K562 (cell line): ENCODE measurements around the gene PHETA2. TPM values are rescaled to one million over a fixed set of nuclear protein-coding genes. Genes with fewer than 3 reads are reported as not detected.

Source experiments
- ATAC-seq: fragments of 200-7000 bp; cut with Tn5 transposase; 3 replicates; pipeline ENCODE4 v1.9.1; 2020; ENCODE audit warnings: moderate library complexity
- BruUV-seq: library from RNA; stranded (reverse); fragments of 400-500 nt; replicated peaks from 2 replicates; lab custom pipeline; 2021; lab: Mats Ljungman, UMichigan
- CTCF ChIA-PET: fragments of 300-600 bp; formaldehyde crosslinking; extraction: SDS; loops from one replicate; lab custom pipeline; 2021; ENCODE audit warnings: low intra/inter-chr PET ratio; lab: Yijun Ruan, JAX
- POLR2A ChIA-PET: fragments of 300-600, 350-650 bp; sonication (Branson Sonifier 250); formaldehyde crosslinking; extraction: SDS; loops from one replicate; lab custom pipeline; 2021; ENCODE audit warnings: antibody characterized with exemption, inconsistent platforms; lab: Yijun Ruan, JAX
- DNase-seq, 4 experiments: peaks; one replicate each; pipeline versions ENCODE4 v3.0.0 to v3.0.0-alpha.2; 2011 to 2018; ENCODE audit warnings: low spot score in 3 of 4, mixed read lengths in 3 of 4; ENCODE audit errors: extremely low read depth in 1 of 4
- FAIRE-seq: peaks from 2 replicates; lab custom pipeline; 2011; peaks lifted over from hg19 to GRCh38; lab: Jason Lieb, UNC
- H2AFZ ChIP-seq: 2 replicates; pipeline ENCODE4 v1.6.0; 2011; ENCODE audit warnings: low read depth, low read length, control low read depth, inconsistent platforms
- H3K27ac ChIP-seq: fragments of 200-600 bp; 3 replicates; pipeline ENCODE4 v1.8.0; 2011; ENCODE audit warnings: low read depth, mild to moderate bottlenecking, control low read depth, inconsistent platforms, low read length, moderate library complexity, mixed read lengths; ENCODE audit errors: extremely low read depth
- H3K27me3 ChIP-seq, 2 experiments: fragments of 300-600 bp in 1 of 2; 2 replicates in 1 of 2; 3 replicates in 1 of 2; pipeline versions ENCODE4 v1.6.0 to v1.8.0; 2011; ENCODE audit warnings: inconsistent platforms in 2 of 2, low read length in 2 of 2, mild to moderate bottlenecking in 1 of 2, mixed read lengths in 1 of 2, moderate library complexity in 1 of 2; ENCODE audit not compliant: control insufficient read depth in 2 of 2, insufficient read depth in 2 of 2
- H3K36me3 ChIP-seq: fragments of 300-600 bp; 3 replicates; pipeline ENCODE4 v1.8.0; 2011; ENCODE audit warnings: mild to moderate bottlenecking, low read length, inconsistent platforms; ENCODE audit not compliant: control insufficient read depth, insufficient read depth
- H3K4me1 ChIP-seq, 2 experiments: fragments of 200-600 bp in 1 of 2; replicated peaks in 1 of 2; 2 replicates in 1 of 2; 3 replicates in 1 of 2; pipeline versions ENCODE4 v1.5.1 to v1.8.0; 2011; ENCODE audit warnings: inconsistent platforms in 2 of 2, low read length in 2 of 2, mild to moderate bottlenecking in 1 of 2, mixed read lengths in 1 of 2, moderate library complexity in 1 of 2; ENCODE audit not compliant: control insufficient read depth in 2 of 2, insufficient read depth in 2 of 2
- H3K4me2 ChIP-seq: 2 replicates; pipeline ENCODE4 v1.6.1; 2011; ENCODE audit warnings: low read length, control low read depth, inconsistent platforms, mixed read lengths; ENCODE audit not compliant: insufficient read depth
- H3K4me3 ChIP-seq: fragments of 200-600 bp; sonication (generic), shearing (Covaris generic); 2 replicates; pipeline ENCODE4 v1.5.1; 2016; ENCODE audit warnings: control low read depth, inconsistent platforms
- H3K79me2 ChIP-seq: fragments of 200-600 bp; 3 replicates; pipeline ENCODE4 v1.8.0; 2011; ENCODE audit warnings: low read length, inconsistent platforms; ENCODE audit not compliant: control insufficient read depth, insufficient read depth
- H3K9ac ChIP-seq, 2 experiments: 2 replicates each; pipeline versions ENCODE4 v1.6.0 to v1.6.1; 2011; ENCODE audit warnings: low read depth in 2 of 2, low read length in 2 of 2, control low read depth in 1 of 2, inconsistent platforms in 1 of 2, mild to moderate bottlenecking in 1 of 2, mixed read lengths in 1 of 2; ENCODE audit not compliant: insufficient read depth in 1 of 2
- H3K9me1 ChIP-seq: one replicate; pipeline ENCODE4 v1.6.0; 2011; ENCODE audit warnings: inconsistent platforms, mild to moderate bottlenecking, low read length, moderate library complexity; ENCODE audit not compliant: control insufficient read depth, insufficient read depth
- H3K9me3 ChIP-seq: replicated peaks from 2 replicates; pipeline ENCODE4 v1.5.1; 2011; ENCODE audit warnings: low read depth, low read length, inconsistent platforms; ENCODE audit not compliant: control insufficient read depth, insufficient read depth
- H4K20me1 ChIP-seq: replicated peaks from 2 replicates; pipeline ENCODE4 v1.6.1; 2011; ENCODE audit warnings: low read length, inconsistent platforms, mixed read lengths; ENCODE audit not compliant: control insufficient read depth, insufficient read depth
- CBX1 ChIP-seq: sonication (generic); IDR thresholded peaks from 2 replicates; pipeline ENCODE4 v1.6.1; 2016; ENCODE audit warnings: antibody characterized with exemption, low read depth, mild to moderate bottlenecking
- HDAC2 ChIP-seq: fragments of 450-650 bp; IDR thresholded peaks from 2 replicates; pipeline ENCODE4 v1.6.1; 2016; ENCODE audit warnings: mild to moderate bottlenecking
- KLF1 ChIP-seq: fragments of 450-650 bp; IDR thresholded peaks from 2 replicates; pipeline ENCODE4 v1.6.1; 2016; ENCODE audit warnings: missing genetic modification characterization, missing compliant biosample characterization
- MBD1 ChIP-seq: fragments of 250-450 bp; sonication (Bioruptor Pico); IDR thresholded peaks from 2 replicates; pipeline ENCODE4 v1.8.0; 2022; ENCODE audit warnings: inconsistent platforms
- THAP12 ChIP-seq: fragments of 250-450 bp; sonication (Bioruptor Pico); IDR thresholded peaks from 2 replicates; pipeline ENCODE4 v1.9.0; 2021; ENCODE audit warnings: mild to moderate bottlenecking, inconsistent platforms
- ZFP36 ChIP-seq: fragments of 150-350 bp; IDR thresholded peaks from 2 replicates; pipeline ENCODE4 v1.6.1; 2018; ENCODE audit warnings: low read length, low read depth; ENCODE audit not compliant: partially characterized antibody
- ZNF12 ChIP-seq: sonication (generic); formaldehyde crosslinking; IDR thresholded peaks from 2 replicates; pipeline ENCODE4 v1.4.0; 2020; ENCODE audit warnings: mild to moderate bottlenecking, missing genetic modification reagents
- ZNF282 ChIP-seq: sonication (generic); formaldehyde crosslinking; IDR thresholded peaks from 2 replicates; pipeline ENCODE4 v1.8.1; 2023; ENCODE audit warnings: missing genetic modification reagents
- ZNF431 ChIP-seq: sonication (generic); formaldehyde crosslinking; IDR thresholded peaks from 2 replicates; pipeline ENCODE4 v1.8.0; 2022; ENCODE audit warnings: mild to moderate bottlenecking, missing genetic modification reagents
- WGBS: fragments of 100-300 bp; shearing (Covaris generic); methylation state at CpG from one replicate; pipeline ENCODE4 v1.1.6; 2016; ENCODE audit warnings: low coverage, mixed read lengths; ENCODE audit not compliant: insufficient coverage; ENCODE audit errors: missing lambda C conversion rate; 5-methylcytosine and 5-hydroxymethylcytosine counted together
- in situ Hi-C: fragments of 300-500 bp; cut with MboI; formaldehyde crosslinking; loops from 4 replicates; pipeline ENCODE4 v1.15.0; 2018; ENCODE audit warnings: inconsistent platforms, mixed read lengths
- intact Hi-C: fragments of 100-400 bp; cut with micrococcal nuclease; formaldehyde crosslinking; loops from 2 replicates; pipeline ENCODE4 v1.14.2; 2022
- polyA plus RNA-seq, 8 experiments: library from polyadenylated mRNA; depleted of rRNA in 4 of 8; stranded (reverse) in 5 of 8; unstranded in 3 of 8; fragments of >200 nt; fragmentation: Nextera tagmentation in 2 of 8; fragmentation: Illumina TruSeq in 1 of 8; extraction: Ambion mirVana in 2 of 8; extraction: Trizol in 1 of 8; gene quantifications; 2 replicates each; pipeline versions ENCODE4 v1.2.1 to v1.2.3, GENCODE V29; 2011 to 2014; ENCODE audit warnings: inconsistent platforms in 1 of 8, missing spikeins in 1 of 8
- total RNA-seq, 7 experiments: library from RNA; depleted of rRNA in 6 of 7; stranded (reverse); fragments of >200 nt in 6 of 7; fragmentation: Illumina TruSeq in 2 of 7; extraction: Trizol in 2 of 7; gene quantifications; 2 replicates each; pipeline versions ENCODE4 v1.2.1 to v1.2.3, GENCODE V29; 2011 to 2021; ENCODE audit warnings: low replicate concordance in 1 of 7
- TF ChIP-seq, protein P1 (sequence below): fragments of 200-800 bp; sonication (Bioruptor generic); IDR thresholded peaks from 2 replicates; pipeline ENCODE4 v1.6.1; 2017; ENCODE audit warnings: missing genetic modification characterization, missing compliant biosample characterization

The PHETA2 gene
- total and polyA plus RNA-seq, 9 of the 15 experiments (the other 6 are each of a cell fraction or from before 2014, with no cell fraction given), result 0.07 to 0.22 (median 0.08) TPM; not detected in 5

DNA sequence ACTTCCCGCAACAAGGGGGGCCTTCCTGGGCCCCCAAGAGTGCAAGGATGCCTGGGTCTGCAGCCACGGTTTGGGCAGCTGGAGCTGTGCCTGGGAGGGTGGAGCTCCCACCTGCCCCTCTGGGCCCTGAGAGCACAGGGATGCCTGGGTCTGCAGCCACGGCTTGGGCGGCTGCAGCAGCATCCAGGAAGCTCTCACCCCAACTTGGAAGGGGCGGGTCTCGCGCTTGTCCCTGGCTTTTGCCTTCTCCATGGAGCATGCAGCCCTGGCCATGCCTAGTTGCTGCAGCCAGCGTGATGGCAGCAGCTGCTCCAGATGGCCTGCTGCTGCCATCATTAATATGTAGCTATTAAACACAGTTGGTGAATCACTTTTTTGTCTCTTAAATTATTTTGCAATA lies 38.8 kb upstream of the PHETA2 start:
- TF ChIP-seq ZFP36 (no peak), ZNF431 (no peak)
- no peak for ATAC-seq
- ChIA-PET CTCF (no interaction called here), POLR2A (interaction anchor here (0.6 kb wide), 1 partner anchor 440 kb away, joined by 3 read pairs; no protein-coding TSS in a partner anchor)
- in situ Hi-C loops, result no loop called here
- no TSS peak for BruUV-seq
- H3K4me2 ChIP-seq, result no peak overlapping the region
- H3K27ac ChIP-seq, result no peak overlapping the region
- intact Hi-C loops, result no loop called here
- 0 out of 2 replicates have a peak, but pooled peaks cover 4% of the 10 kb centered on the region for H3K9me3 ChIP-seq
- no peaks in the 10 kb centered on the region for H3K36me3 ChIP-seq
- no peak overlapping the region for H3K9ac ChIP-seq
- no peaks in the 10 kb centered on the region for H3K9me1 ChIP-seq
- H3K79me2 ChIP-seq, result no peaks in the 10 kb centered on the region
- no peak for FAIRE-seq
- no peak for DNase-seq
- H3K27me3 ChIP-seq, result no peaks in the 10 kb centered on the region
- no peaks in the 10 kb centered on the region for H3K4me1 ChIP-seq
- H2AFZ ChIP-seq, result no peak overlapping the region
- 0% methylated on average over 8 of the region's 8 CpGs for WGBS
- no peak overlapping the region for H3K4me3 ChIP-seq
- no peaks in the 10 kb centered on the region for H4K20me1 ChIP-seq

DNA sequence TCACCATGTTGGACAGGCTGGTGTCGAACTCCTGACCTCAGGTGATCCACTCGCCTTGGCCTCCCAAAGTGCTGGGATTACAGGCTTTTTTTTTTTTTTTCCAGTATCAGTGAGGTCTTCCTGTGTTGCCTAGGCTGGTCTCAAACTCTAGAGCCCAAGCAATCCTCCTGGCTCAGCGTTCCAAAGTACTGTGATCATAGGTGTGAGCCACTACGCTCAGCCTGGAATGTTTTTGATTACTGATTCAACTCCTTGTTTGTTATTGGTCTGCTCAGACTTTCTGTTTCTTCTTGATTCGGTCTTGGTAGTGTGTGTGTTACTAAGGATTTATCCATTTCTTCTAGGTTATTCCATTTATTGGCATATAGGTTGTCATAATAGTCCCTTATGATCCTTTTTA lies 34.8 kb upstream of the PHETA2 start:
- Histone ChIP-seq H3K27me3 (no peaks in the 10 kb centered on the region), H3K4me1 (no peaks in the 10 kb centered on the region), H4K20me1 (no peaks in the 10 kb centered on the region), H3K9me1 (no peaks in the 10 kb centered on the region), H3K4me2 (no peak overlapping the region), H3K4me3 (no peak overlapping the region), H3K79me2 (no peaks in the 10 kb centered on the region), H3K36me3 (no peaks in the 10 kb centered on the region), H3K9me3 (no peaks in the 10 kb centered on the region), H3K9ac (no peak overlapping the region), H3K27ac (no peak overlapping the region), H2AFZ (no peak overlapping the region)
- CTCF ChIA-PET, result no interaction called here
- no TSS peak for BruUV-seq
- intact Hi-C loops, result no loop called here
- ATAC-seq (no peak), FAIRE-seq (no peak), DNase-seq (no peak)
- POLR2A ChIA-PET, result no interaction called here
- in situ Hi-C loops, result no loop called here
- WGBS, result 9% methylated on average over 3 of the region's 5 CpGs
- TF ChIP-seq THAP12 (no peak), HDAC2 (no peak), ZNF12 (CRISPR knock-in tag) (no peak), KLF1 (tag) (no peak), ZNF282 (CRISPR knock-in tag) (no peak), CBX1 (no peak), MBD1 (CRISPR knock-in tag) (no peak)
- TF ChIP-seq, protein P1, sequence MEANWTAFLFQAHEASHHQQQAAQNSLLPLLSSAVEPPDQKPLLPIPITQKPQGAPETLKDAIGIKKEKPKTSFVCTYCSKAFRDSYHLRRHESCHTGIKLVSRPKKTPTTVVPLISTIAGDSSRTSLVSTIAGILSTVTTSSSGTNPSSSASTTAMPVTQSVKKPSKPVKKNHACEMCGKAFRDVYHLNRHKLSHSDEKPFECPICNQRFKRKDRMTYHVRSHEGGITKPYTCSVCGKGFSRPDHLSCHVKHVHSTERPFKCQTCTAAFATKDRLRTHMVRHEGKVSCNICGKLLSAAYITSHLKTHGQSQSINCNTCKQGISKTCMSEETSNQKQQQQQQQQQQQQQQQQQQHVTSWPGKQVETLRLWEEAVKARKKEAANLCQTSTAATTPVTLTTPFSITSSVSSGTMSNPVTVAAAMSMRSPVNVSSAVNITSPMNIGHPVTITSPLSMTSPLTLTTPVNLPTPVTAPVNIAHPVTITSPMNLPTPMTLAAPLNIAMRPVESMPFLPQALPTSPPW (CRISPR knock-in tag), result no peak
